GM13976 (cell line): ENCODE measurements around the gene GPC3.
"Not testable (repeated sequence)": the region's sequence is repeated elsewhere in the genome, so short reads cannot be mapped to it uniquely, and the experiment has no call there.

ENCODE experiments used
- DNase-seq: peaks from one replicate; pipeline ENCODE4 v3.0.0; 2012; ENCODE audit warnings: low spot score
- in situ Hi-C: fragments of 300-500 bp; cut with MboI; formaldehyde crosslinking; loops from one replicate; pipeline ENCODE4 v1.12.0; 2022; ENCODE audit warnings: low sequenced_read_pairs, mixed read lengths, inconsistent platforms; ENCODE audit not compliant: unreplicated experiment
- TF ChIP-seq, protein P1 (sequence below): IDR thresholded peaks from 2 replicates; pipeline ENCODE4 v1.5.1; 2012; ENCODE audit warnings: borderline replicate concordance, mild to moderate bottlenecking; ENCODE audit not compliant: insufficient read depth; ENCODE audit errors: extremely low read depth, missing control alignments, control extremely low read depth

Gene GPC3

DNA sequence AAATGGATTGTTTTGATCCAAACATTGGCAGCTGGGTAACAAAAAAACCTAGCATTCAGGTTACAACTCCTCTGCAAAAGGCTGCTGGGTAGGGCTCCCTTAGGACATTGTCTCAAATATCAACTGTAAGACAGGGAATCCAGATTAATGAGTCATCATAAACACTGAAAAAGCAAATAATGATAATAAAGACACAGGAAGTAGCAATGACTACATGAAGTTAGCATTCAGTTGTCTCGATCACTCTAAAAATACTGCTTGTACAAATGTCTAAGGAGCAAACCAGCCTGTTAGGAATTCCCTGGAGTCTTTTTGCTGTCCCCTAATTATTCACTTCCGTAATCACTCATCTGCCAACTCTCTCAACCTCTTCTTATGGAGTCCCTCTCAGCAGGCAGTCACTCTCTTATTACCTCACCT, 259.2 kb downstream of the GPC3 start:
- TF ChIP-seq, protein P1, sequence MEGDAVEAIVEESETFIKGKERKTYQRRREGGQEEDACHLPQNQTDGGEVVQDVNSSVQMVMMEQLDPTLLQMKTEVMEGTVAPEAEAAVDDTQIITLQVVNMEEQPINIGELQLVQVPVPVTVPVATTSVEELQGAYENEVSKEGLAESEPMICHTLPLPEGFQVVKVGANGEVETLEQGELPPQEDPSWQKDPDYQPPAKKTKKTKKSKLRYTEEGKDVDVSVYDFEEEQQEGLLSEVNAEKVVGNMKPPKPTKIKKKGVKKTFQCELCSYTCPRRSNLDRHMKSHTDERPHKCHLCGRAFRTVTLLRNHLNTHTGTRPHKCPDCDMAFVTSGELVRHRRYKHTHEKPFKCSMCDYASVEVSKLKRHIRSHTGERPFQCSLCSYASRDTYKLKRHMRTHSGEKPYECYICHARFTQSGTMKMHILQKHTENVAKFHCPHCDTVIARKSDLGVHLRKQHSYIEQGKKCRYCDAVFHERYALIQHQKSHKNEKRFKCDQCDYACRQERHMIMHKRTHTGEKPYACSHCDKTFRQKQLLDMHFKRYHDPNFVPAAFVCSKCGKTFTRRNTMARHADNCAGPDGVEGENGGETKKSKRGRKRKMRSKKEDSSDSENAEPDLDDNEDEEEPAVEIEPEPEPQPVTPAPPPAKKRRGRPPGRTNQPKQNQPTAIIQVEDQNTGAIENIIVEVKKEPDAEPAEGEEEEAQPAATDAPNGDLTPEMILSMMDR: no peak
- no peak for DNase-seq
- in situ Hi-C loops: no loop called here

DNA sequence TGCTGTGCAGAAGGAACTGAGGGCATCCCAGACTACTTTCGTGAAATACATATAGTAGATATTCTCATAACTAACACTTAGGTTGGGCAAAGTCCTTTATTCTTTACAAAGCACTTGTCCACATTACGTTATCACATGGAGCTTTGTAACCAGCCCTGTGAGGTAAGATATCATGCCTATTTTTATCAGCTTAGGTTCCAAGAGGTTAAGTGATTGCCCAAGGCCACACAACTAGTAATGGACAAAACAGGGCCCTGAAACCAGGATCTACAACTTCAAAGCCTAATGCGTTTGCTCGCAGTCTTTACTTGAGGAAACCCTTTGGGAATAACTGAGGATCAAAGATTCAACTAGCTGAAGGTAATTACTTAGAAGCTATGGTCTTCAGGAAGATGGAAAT, 261.5 kb downstream of the GPC3 start:
- TF ChIP-seq, protein P1: no peak
- no peak for DNase-seq
- in situ Hi-C loops: no loop called here

DNA sequence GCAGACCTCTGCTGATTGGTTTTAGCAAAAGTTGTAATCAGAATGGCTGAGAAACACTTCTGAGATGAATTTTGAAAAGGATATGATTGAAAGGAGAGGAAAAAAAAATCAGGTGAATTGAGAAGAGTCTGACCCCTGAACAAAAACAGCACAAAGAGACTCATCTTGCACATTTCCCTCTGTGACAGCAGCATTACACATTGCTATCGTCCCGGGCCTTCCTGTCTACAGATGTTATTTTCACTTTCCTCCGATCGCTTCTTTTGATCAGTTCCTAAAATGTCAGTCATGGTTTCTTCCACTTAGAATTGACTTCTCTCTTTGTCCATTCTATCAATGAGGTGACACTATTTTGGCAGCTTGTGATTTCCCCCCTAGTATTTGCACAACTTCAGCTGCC, 262.6 kb downstream of the GPC3 start:
- in situ Hi-C loops: no loop called here
- no peak for DNase-seq
- TF ChIP-seq, protein P1: no peak

DNA sequence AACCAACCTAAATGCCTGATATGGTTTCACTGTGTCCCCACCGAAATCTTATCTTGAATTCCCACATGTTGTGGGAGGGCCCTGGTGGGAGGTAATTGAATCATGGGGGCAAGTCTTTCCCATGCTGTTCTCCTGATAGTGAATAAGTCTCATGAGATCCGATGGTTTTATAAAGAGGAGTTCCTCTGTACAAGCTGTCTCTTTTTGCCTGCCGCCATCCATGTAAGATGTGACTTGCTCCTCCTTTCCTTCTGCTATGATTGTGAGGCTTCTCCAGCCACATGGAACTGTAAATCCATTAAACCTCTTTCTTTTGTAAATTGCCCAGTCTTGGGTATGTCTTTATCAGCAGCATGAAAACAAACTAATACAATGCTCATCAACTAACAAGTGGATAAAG, 265.1 kb downstream of the GPC3 start:
- in situ Hi-C loops, DNase-seq: not testable (repeated sequence)

- DNase-seq: no peak
- TF ChIP-seq, protein P1: no peak
- in situ Hi-C loops: no loop called here
Observed at GRCh38 chrX:133715715-133716114, 269.7 kb downstream of the GPC3 start.

DNA sequence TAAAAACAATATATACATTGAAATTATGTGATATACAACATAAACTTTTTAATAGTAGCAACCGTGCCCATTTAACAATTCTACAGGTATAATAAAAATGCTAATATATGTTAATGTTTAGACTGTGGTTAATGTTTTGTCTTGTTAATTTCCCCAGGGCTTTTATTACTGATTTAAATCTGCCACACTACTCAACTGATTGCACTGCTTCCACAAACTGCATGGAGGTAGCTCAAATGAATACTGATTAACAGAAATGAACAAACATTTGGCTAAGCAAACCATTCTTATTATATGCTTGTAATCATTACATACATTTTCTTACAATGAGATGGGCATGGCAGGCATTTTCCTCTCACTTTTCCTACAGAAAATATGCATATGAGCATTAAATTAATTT, 275.9 kb downstream of the GPC3 start:
- in situ Hi-C loops: no loop called here
- TF ChIP-seq, protein P1: no peak

DNA sequence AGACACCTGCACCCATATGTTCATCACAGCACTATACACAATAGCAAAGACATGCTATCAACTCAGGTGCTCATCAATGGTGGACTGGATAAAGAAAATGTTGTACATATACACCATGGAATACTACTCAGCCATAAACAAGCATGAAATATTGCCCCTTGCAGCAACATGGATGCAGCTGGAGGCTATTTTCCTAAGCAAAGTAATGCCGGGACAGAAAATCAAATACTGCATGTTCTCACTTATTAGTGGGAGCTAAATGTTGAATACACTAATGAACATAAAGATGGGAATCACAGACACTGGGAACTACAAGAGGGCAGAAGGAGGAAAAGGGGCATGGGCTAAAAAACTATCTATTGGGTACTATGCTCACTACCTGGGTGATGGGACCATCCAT, 278.5 kb downstream of the GPC3 start:
- no peak for DNase-seq
- in situ Hi-C loops: no loop called here

More for the DNA sequence above, 275.9 kb downstream of the GPC3 start:
- DNase-seq: no peak

More for the DNA sequence above, 278.5 kb downstream of the GPC3 start:
- TF ChIP-seq, protein P1: no peak
